Tongue (tissue), 1 donor: ENCODE measurements around the gene TXNIP. TPM values are rescaled to one million over a fixed set of nuclear protein-coding genes. Genes with fewer than 3 reads are reported as not detected.

Experiments
- total RNA-seq: library from RNA; depleted of rRNA; stranded (reverse); fragments of >200 nt; gene quantifications from one replicate; pipeline ENCODE4 v1.2.3, GENCODE V29; 2014

TXNIP gene
- total RNA-seq, 1 donor from 2014 or later, result 834 TPM

Other genes with a start within 250 kb of the TXNIP start
- gene RNF115, start 172.5 kb downstream of the TXNIP start, total RNA-seq, result 18.5 TPM
- 25.3 TPM for gene POLR3C, start 172.4 kb downstream of the TXNIP start, total RNA-seq
- gene NUDT17, start 150.9 kb downstream of the TXNIP start, total RNA-seq, result 14.0 TPM
- gene PIAS3, start 137.5 kb downstream of the TXNIP start, total RNA-seq, result 19.0 TPM
- 13.1 TPM for gene ANKRD35, start 110.7 kb downstream of the TXNIP start, total RNA-seq
- 6.6 TPM for gene ITGA10, start 86.5 kb downstream of the TXNIP start, total RNA-seq
- gene PEX11B, start 77.9 kb downstream of the TXNIP start, total RNA-seq, result 24.6 TPM
- gene RBM8A, start 69.1 kb downstream of the TXNIP start, total RNA-seq, result 133 TPM
- 28.3 TPM for gene LIX1L, start 38.6 kb downstream of the TXNIP start, total RNA-seq
- gene ANKRD34A, start 32.0 kb downstream of the TXNIP start, total RNA-seq, result 0.51 TPM
- gene POLR3GL, start 31.9 kb downstream of the TXNIP start, total RNA-seq, result 20.1 TPM
- 111 TPM for gene HJV, start 25.2 kb upstream of the TXNIP start, total RNA-seq
- gene NBPF10, start 148.2 kb upstream of the TXNIP start, total RNA-seq, result 2.9 TPM
- 94.4 TPM for gene NOTCH2NLA, start 232.4 kb upstream of the TXNIP start, total RNA-seq